ENCODE data around the gene MICAL3. TPM values are rescaled to one million over a fixed set of nuclear protein-coding genes. Genes with fewer than 3 reads are reported as not detected.

The MICAL3 gene
- total RNA-seq, 6 experiments from 2014 or later, result 38.6 to 44.1 (median 39.7) TPM

DNA sequence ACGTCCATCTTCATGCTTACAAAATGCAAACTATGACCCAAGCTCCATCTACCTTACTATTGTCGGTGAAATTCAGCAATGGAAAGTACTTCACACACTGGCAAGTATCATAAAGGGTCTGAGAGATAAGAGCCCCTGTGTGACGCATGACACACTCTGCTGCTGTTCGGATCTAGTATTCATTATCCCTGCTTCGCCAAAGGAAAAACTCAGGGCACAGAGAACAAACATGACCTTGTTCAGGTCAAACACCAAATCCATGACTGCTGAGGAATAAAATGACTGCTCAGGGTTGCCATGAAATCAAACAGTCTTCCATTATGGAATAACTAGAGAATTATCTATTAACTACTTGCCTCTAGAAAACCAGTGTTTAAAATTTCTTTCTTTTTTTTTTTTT lies 73.0 kb downstream of the MICAL3 start:
- H3K27me3 Mint-ChIP-seq (ENCODE audit: insufficient read depth), result peaks cover 1% of the 10 kb centered on the region
- H3K27ac Mint-ChIP-seq, result no peak overlapping the region
- peaks cover 11% of the 10 kb centered on the region for H3K36me3 Mint-ChIP-seq (ENCODE audit: low read depth)
- no peak for DNase-seq
- H3K9me3 Mint-ChIP-seq, result no peaks in the 10 kb centered on the region
- no peak overlapping the region for H3K4me3 Mint-ChIP-seq
- peaks cover 31% of the 10 kb centered on the region for H3K4me1 Mint-ChIP-seq (ENCODE audit: low read depth)
- TF ChIP-seq, protein P1, sequence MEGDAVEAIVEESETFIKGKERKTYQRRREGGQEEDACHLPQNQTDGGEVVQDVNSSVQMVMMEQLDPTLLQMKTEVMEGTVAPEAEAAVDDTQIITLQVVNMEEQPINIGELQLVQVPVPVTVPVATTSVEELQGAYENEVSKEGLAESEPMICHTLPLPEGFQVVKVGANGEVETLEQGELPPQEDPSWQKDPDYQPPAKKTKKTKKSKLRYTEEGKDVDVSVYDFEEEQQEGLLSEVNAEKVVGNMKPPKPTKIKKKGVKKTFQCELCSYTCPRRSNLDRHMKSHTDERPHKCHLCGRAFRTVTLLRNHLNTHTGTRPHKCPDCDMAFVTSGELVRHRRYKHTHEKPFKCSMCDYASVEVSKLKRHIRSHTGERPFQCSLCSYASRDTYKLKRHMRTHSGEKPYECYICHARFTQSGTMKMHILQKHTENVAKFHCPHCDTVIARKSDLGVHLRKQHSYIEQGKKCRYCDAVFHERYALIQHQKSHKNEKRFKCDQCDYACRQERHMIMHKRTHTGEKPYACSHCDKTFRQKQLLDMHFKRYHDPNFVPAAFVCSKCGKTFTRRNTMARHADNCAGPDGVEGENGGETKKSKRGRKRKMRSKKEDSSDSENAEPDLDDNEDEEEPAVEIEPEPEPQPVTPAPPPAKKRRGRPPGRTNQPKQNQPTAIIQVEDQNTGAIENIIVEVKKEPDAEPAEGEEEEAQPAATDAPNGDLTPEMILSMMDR (IDR thresholded peaks at IDR 0.05), result no peak

DNA sequence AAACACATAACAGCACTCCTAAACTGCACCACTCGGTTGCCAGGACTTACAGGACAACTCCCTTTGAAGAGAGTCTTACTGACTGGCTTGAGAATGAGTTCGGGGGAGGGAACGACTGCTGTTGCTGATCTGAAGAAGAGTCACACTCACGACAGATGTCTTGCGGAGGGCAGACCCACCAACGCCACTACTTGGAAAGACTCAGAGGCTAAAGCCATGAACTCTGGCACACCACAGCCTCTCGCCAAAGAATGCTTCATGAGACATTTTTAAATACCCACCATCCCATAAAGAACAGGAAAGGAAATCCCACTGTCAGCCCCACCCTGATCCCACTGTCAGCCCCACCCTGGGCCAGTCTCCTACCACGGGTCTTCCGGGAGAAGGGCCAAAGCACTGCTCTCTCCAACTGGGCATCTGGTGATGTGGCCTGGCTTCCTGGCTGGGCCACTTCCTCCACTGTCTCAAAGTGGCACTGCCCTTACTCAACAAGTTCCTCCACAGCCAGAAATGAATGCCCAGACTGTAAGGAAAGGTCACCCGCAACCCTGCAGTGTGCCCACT lies 73.6 kb downstream of the MICAL3 start:
- TF ChIP-seq, protein P1 (IDR thresholded peaks at IDR 0.05), result no peak
- Mint-ChIP-seq H3K36me3 (ENCODE audit: low read depth) (peaks cover 11% of the 10 kb centered on the region), H3K27ac (peak overlapping the region; percentile 30), H3K4me3 (no peak overlapping the region), H3K9me3 (no peaks in the 10 kb centered on the region), H3K27me3 (ENCODE audit: insufficient read depth) (peaks cover 1% of the 10 kb centered on the region), H3K4me1 (ENCODE audit: low read depth) (peaks cover 28% of the 10 kb centered on the region)
- DNase-seq, result no peak

DNA sequence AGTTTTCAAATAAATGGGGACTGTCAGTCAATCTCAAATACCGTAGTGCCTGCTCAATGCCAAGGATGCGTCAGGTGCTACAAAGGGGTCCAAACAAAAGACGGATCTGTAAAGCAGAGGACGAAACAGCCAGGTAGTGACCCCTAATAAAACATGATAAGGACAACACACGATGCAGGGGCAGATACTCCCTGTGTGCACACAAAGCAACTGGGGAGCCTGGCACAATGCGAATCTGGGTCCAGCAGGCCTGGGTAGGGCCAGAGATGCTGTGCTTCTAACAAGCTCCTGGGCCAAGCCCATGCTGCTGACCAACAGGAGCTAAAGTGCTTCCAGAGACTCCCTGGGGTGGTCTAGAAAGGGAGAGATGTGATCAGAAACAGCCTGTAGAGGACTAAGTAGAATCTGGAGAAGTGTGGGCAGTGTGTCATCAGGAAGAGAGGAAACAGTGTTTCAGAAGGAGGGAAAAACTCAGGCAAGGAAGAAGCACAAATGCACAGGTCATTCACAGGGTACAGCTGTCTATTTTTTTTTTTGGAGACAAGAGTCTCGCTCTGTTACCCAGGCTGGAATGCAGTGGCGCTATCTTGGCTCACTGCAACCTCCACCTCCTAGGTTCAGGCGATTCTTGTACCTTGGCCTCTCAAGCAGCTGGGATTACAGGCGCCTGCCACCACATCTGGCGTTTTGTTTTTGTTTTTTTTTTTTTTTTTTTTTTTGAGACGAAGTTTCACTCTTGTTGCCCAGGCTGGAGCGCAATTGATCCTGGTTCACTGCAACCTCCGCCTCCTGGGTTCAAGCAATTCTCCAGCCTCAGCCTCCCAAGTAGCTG lies 74.5 kb downstream of the MICAL3 start:
- H3K4me3 Mint-ChIP-seq, result no peak overlapping the region
- H3K27ac Mint-ChIP-seq, result no peak overlapping the region
- H3K9me3 Mint-ChIP-seq, result no peaks in the 10 kb centered on the region
- peaks cover 11% of the 10 kb centered on the region for H3K36me3 Mint-ChIP-seq (ENCODE audit: low read depth)
- H3K4me1 Mint-ChIP-seq (ENCODE audit: low read depth), result peaks cover 21% of the 10 kb centered on the region
- TF ChIP-seq, protein P1 (IDR thresholded peaks at IDR 0.05), result no peak
- no peaks in the 10 kb centered on the region; the same call in 1 of the 2 replicates for H3K27me3 Mint-ChIP-seq (ENCODE audit: insufficient read depth)
- DNase-seq, result no peak

DNA sequence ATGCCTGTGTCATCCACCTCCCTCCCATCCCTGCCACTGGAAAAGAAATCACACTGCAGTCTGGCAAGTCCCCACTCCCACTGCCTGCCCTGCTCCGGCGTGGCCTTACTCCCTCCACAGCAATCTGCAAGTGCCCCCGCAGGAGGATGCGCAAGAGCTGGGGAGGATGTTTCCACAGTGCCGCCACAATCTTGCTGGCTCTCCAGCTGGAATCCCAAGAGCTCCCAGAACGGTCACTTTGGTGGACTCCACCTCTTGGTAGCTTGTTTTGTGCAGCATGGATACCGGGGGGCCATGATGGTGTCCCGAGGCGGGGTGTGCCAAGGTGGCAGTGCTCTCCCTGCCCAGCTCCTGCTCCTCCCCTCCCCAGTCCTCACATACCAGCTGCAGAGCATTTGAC lies 76.3 kb downstream of the MICAL3 start:
- no peaks in the 10 kb centered on the region for H3K9me3 Mint-ChIP-seq
- H3K27me3 Mint-ChIP-seq (ENCODE audit: insufficient read depth), result no peaks in the 10 kb centered on the region; the same call in 1 of the 2 replicates
- H3K27ac Mint-ChIP-seq, result no peak overlapping the region
- no peak overlapping the region for H3K4me3 Mint-ChIP-seq
- H3K36me3 Mint-ChIP-seq (ENCODE audit: low read depth), result peaks cover 9% of the 10 kb centered on the region
- peaks cover 21% of the 10 kb centered on the region for H3K4me1 Mint-ChIP-seq (ENCODE audit: low read depth)
- DNase-seq, result no peak
- TF ChIP-seq, protein P1 (IDR thresholded peaks at IDR 0.05), result no peak

DNA sequence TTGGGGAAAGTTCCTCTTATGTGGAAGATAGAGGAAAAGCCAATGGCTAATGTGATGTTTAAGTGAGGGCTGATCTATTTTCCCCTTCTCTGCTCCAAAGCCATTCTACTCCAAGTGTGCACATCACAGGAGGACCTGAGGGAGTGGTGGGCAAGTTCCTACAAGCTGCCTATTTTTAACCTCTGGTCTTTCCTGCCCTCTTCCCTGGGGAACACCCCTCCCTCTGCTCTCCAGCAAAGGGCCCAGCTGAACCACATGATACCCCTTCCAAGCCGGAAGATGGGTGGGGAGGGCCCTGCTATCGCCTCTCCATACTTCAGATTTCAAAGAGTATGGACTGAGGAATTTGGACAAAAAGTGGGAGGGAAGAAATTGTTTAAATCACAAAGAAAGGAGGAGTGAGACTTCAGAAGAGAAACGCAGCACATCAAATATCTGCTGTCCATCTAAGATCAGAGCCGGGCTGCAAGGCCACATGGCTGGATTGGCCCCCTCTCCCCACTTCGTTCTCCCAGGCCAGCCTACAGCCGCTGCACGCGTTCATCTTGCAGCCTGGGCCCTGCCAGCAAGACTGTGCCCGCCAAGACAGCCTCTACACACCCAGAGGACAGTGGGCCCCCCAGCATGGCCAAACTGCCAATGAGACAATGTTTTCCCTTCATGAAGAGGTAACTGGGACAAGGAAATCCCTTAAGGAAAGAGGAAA lies 77.5 kb downstream of the MICAL3 start:
- Mint-ChIP-seq H3K36me3 (ENCODE audit: low read depth) (peaks cover 6% of the 10 kb centered on the region; the same call in 1 of the 2 replicates), H3K4me3 (no peak overlapping the region), H3K27ac (no peak overlapping the region), H3K27me3 (ENCODE audit: insufficient read depth) (no peaks in the 10 kb centered on the region; the same call in 1 of the 2 replicates), H3K4me1 (ENCODE audit: low read depth) (peaks cover 21% of the 10 kb centered on the region), H3K9me3 (no peaks in the 10 kb centered on the region)
- no peak for DNase-seq
- TF ChIP-seq, protein P1 (IDR thresholded peaks at IDR 0.05), result no peak

Data from HFFc6 (cell line).